HepG2 (cell line): ENCODE results near the gene HBM. TPM values are rescaled to one million over a fixed set of nuclear protein-coding genes. Genes with fewer than 3 reads are reported as not detected.

ENCODE experiments used
- ATAC-seq: fragments of 200-7000 bp; cut with Tn5 transposase; 3 replicates; pipeline ENCODE4 v1.9.1; 2020; ENCODE audit warnings: mild to moderate bottlenecking, moderate library complexity
- BruUV-seq: library from RNA; stranded (reverse); fragments of 400-500 nt; replicated peaks from 2 replicates; lab custom pipeline; 2021; lab: Mats Ljungman, UMichigan
- CTCF ChIA-PET: fragments of 300-600 bp; formaldehyde crosslinking; extraction: SDS; loops from one replicate; lab custom pipeline; 2021; ENCODE audit warnings: low total read pairs, inconsistent platforms, low intra/inter-chr PET ratio; lab: Yijun Ruan, JAX
- POLR2A ChIA-PET: fragments of 350-600 bp; sonication (Branson Sonifier 250); formaldehyde crosslinking; loops from one replicate; lab custom pipeline; 2020; ENCODE audit warnings: antibody characterized with exemption, inconsistent platforms; lab: Yijun Ruan, JAX
- DNase-seq: peaks from one replicate; pipeline ENCODE4 v3.0.0-alpha.2; 2015; ENCODE audit warnings: low spot score
- FAIRE-seq: peaks from 3 replicates; lab custom pipeline; 2011; peaks lifted over from hg19 to GRCh38; lab: Jason Lieb, UNC
- H2AFZ ChIP-seq: one replicate; pipeline ENCODE4 v1.6.1; 2011; ENCODE audit warnings: low read length, inconsistent platforms
- H3K27ac ChIP-seq: fragments of 300-600 bp; 3 replicates; pipeline ENCODE4 v1.8.0; 2011; ENCODE audit warnings: mixed run types, mild to moderate bottlenecking, mixed read lengths, low read length, inconsistent platforms; ENCODE audit not compliant: insufficient read depth; ENCODE audit errors: extremely low read length
- H3K27me3 ChIP-seq, 2 experiments: fragments of 200-600 bp in 1 of 2; 2 replicates in 1 of 2; 3 replicates in 1 of 2; pipeline versions ENCODE4 v1.6.0 to v1.8.0; 2011; ENCODE audit warnings: low read length in 2 of 2, mild to moderate bottlenecking in 2 of 2, moderate library complexity in 2 of 2, inconsistent platforms in 1 of 2; ENCODE audit not compliant: insufficient read depth in 2 of 2, control insufficient read depth in 1 of 2
- H3K36me3 ChIP-seq, 2 experiments: fragments of 200-600 bp in 1 of 2; replicated peaks in 1 of 2; 2 replicates in 1 of 2; 3 replicates in 1 of 2; pipeline versions ENCODE4 v1.5.1 to v1.8.0; 2011; ENCODE audit warnings: low read length in 2 of 2, inconsistent platforms in 1 of 2; ENCODE audit not compliant: insufficient read depth in 2 of 2, control insufficient read depth in 1 of 2
- H3K4me1 ChIP-seq: 2 replicates; pipeline ENCODE4 v1.5.1; 2012; ENCODE audit warnings: low read length, inconsistent platforms; ENCODE audit not compliant: insufficient read depth
- H3K4me2 ChIP-seq: 2 replicates; pipeline ENCODE4 v1.6.0; 2011; ENCODE audit warnings: low read depth, low read length, inconsistent platforms
- H3K4me3 ChIP-seq, 3 experiments: fragments of 200-600 bp in 1 of 3; sonication (generic), shearing (Covaris generic) in 1 of 3; replicated peaks in 1 of 3; 2 replicates each; pipeline ENCODE4 v1.5.1; 2011 to 2016; ENCODE audit warnings: low read length in 3 of 3, inconsistent platforms in 2 of 3, low read depth in 2 of 3, mild to moderate bottlenecking in 2 of 3, control low read depth in 1 of 3, mixed read lengths in 1 of 3; ENCODE audit not compliant: insufficient read depth in 1 of 3
- H3K79me2 ChIP-seq: one replicate; pipeline ENCODE4 v1.6.1; 2011; ENCODE audit warnings: low read length, inconsistent platforms; ENCODE audit not compliant: insufficient read depth
- H3K9ac ChIP-seq: 2 replicates; pipeline ENCODE4 v1.6.0; 2011; ENCODE audit warnings: mild to moderate bottlenecking, low read depth, low read length, inconsistent platforms; ENCODE audit not compliant: insufficient read depth
- H3K9me3 ChIP-seq: 2 replicates; pipeline ENCODE4 v1.5.1; 2012; ENCODE audit warnings: mild to moderate bottlenecking, low read length
- H4K20me1 ChIP-seq: 2 replicates; pipeline ENCODE4 v1.6.0; 2011; ENCODE audit warnings: inconsistent platforms, mild to moderate bottlenecking, low read length, moderate library complexity; ENCODE audit not compliant: insufficient read depth
- BCLAF1 ChIP-seq: fragments of 450-650 bp; IDR thresholded peaks from 2 replicates; pipeline ENCODE4 v1.6.1; 2017; ENCODE audit warnings: mild to moderate bottlenecking
- GABPA ChIP-seq, 2 experiments: IDR thresholded peaks; 2 replicates each; pipeline ENCODE4 v1.6.1; 2011 to 2016; ENCODE audit warnings: low read depth in 2 of 2, low read length in 1 of 2, missing biosample characterization in 1 of 2, missing genetic modification characterization in 1 of 2
- JUND ChIP-seq: sonication (generic); formaldehyde crosslinking; IDR thresholded peaks from 2 replicates; pipeline ENCODE4 v1.8.0; 2022; ENCODE audit warnings: mild to moderate bottlenecking, missing genetic modification reagents
- KLF16 ChIP-seq, 2 experiments: sonication (generic) in 1 of 2; formaldehyde crosslinking in 1 of 2; IDR thresholded peaks; 2 replicates each; pipeline versions ENCODE4 v1.6.1 to v1.8.0; 2016 to 2023; ENCODE audit warnings: missing genetic modification reagents in 2 of 2, missing compliant biosample characterization in 1 of 2
- NFE2L2 ChIP-seq: fragments of 150-350 bp; IDR thresholded peaks from 2 replicates; pipeline ENCODE4 v1.6.1; 2014; ENCODE audit warnings: low read length
- NR1H2 ChIP-seq: sonication (generic); formaldehyde crosslinking; IDR thresholded peaks from 2 replicates; pipeline ENCODE4 v1.8.1; 2022; ENCODE audit warnings: low read depth, missing genetic modification reagents, borderline replicate concordance
- RAD51 ChIP-seq: fragments of 450-650 bp; IDR thresholded peaks from 2 replicates; pipeline ENCODE4 v1.6.1; 2016; ENCODE audit warnings: borderline replicate concordance
- RBM22 ChIP-seq: fragments of 200-400 bp; formaldehyde crosslinking; optimal IDR thresholded peaks from 2 replicates; pipeline ENCODE3; 2017; ENCODE audit warnings: mild to moderate bottlenecking, low read length, moderate library complexity
- RBM39 ChIP-seq: fragments of 200-400 bp; formaldehyde crosslinking; IDR thresholded peaks from one replicate; pipeline ENCODE4 v1.6.1; 2018; ENCODE audit warnings: antibody characterized with exemption, mild to moderate bottlenecking, low read depth, low read length; ENCODE audit not compliant: poor library complexity, severe bottlenecking
- SIN3B ChIP-seq: fragments of 150-350 bp; IDR thresholded peaks from 2 replicates; pipeline ENCODE4 v1.6.1; 2014; ENCODE audit warnings: low read length
- UBTF ChIP-seq: sonication (generic); formaldehyde crosslinking; IDR thresholded peaks from 2 replicates; pipeline ENCODE4 v1.4.0; 2020; ENCODE audit warnings: mild to moderate bottlenecking, missing genetic modification reagents
- ZBTB7A ChIP-seq: sonication (generic); formaldehyde crosslinking; IDR thresholded peaks from 2 replicates; pipeline ENCODE4 v1.8.0; 2022; ENCODE audit warnings: mild to moderate bottlenecking, missing genetic modification reagents
- ZFP41 ChIP-seq: sonication (generic); formaldehyde crosslinking; IDR thresholded peaks from 2 replicates; pipeline ENCODE4 v1.4.0; 2020; ENCODE audit warnings: mild to moderate bottlenecking, missing genetic modification reagents, borderline replicate concordance
- ZNF335 ChIP-seq: sonication (generic); formaldehyde crosslinking; IDR thresholded peaks from 2 replicates; pipeline ENCODE4 v1.4.0; 2020; ENCODE audit warnings: missing genetic modification reagents
- ZNF362 ChIP-seq: sonication (generic); formaldehyde crosslinking; IDR thresholded peaks from 2 replicates; pipeline ENCODE4 v1.4.0; 2020; ENCODE audit warnings: missing genetic modification reagents, mild to moderate bottlenecking, borderline replicate concordance
- ZNF772 ChIP-seq: sonication (generic); formaldehyde crosslinking; IDR thresholded peaks from 2 replicates; pipeline ENCODE4 v1.5.0; 2020; ENCODE audit warnings: mild to moderate bottlenecking, missing genetic modification reagents
- ZNF777 ChIP-seq: sonication (generic); formaldehyde crosslinking; IDR thresholded peaks from 2 replicates; pipeline ENCODE4 v1.4.0; 2020; ENCODE audit warnings: missing genetic modification reagents
- ZNF816 ChIP-seq: sonication (generic); formaldehyde crosslinking; IDR thresholded peaks from 2 replicates; pipeline ENCODE4 v1.8.0; 2022; ENCODE audit warnings: missing genetic modification reagents, mild to moderate bottlenecking, borderline replicate concordance
- whole genome bisulfite sequencing: methylation state at CpG from one replicate; pipeline ENCODE4 v1.1.6; 2017; ENCODE audit warnings: low lambda C conversion rate; 5-methylcytosine and 5-hydroxymethylcytosine counted together
- in situ Hi-C: cut with HindIII; loops from 2 replicates; pipeline ENCODE4 v1.10.0; 2017; ENCODE audit warnings: low pct_unique_long_range_greater_than_20kb; ENCODE audit not compliant: extremely low pct_ligation_motif_present
- intact Hi-C: fragments of 100-400 bp; cut with micrococcal nuclease; formaldehyde crosslinking; loops from one replicate; pipeline ENCODE4 v1.10.0; 2022; ENCODE audit not compliant: unreplicated experiment
- polyA plus RNA-seq, 8 experiments: library from polyadenylated mRNA; depleted of rRNA in 3 of 8; stranded (reverse) in 7 of 8; unstranded in 1 of 8; fragments of >200 nt; fragmentation: Illumina TruSeq in 4 of 8; extraction: Trizol in 4 of 8; gene quantifications; 2 replicates each; pipeline versions ENCODE4 v1.2.1 to v1.2.3, GENCODE V29; 2011 to 2016; ENCODE audit warnings: low read depth in 4 of 8, missing spikeins in 1 of 8, mixed read lengths in 1 of 8; ENCODE audit not compliant: insufficient read depth in 1 of 8
- total RNA-seq, 5 experiments: library from RNA; depleted of rRNA; stranded (reverse); fragments of >200 nt; fragmentation: Illumina TruSeq; extraction: Trizol; gene quantifications; 2 replicates each; pipeline ENCODE4 v1.2.3, GENCODE V29; 2016; ENCODE audit warnings: low read depth in 1 of 5

Gene HBM
- total and polyA plus RNA-seq, 2 of the 13 experiments (the other 11 are each of a cell fraction or from before 2014, with no cell fraction given): not detected

GRCh38 chr16:200388-200787 lies 34.6 kb downstream of the HBM start:
- H4K20me1 ChIP-seq: no peaks in the 10 kb centered on the region
- H2AFZ ChIP-seq: no peak overlapping the region
- ATAC-seq (no peak), DNase-seq (no peak), FAIRE-seq (no peak)
- H3K4me2 ChIP-seq: no peak overlapping the region
- no peak for TF ChIP-seq ZNF362 (CRISPR knock-in tag)
- TF ChIP-seq NR1H2 (CRISPR knock-in tag): no peak
- TF ChIP-seq RBM39: no peak
- no peak for TF ChIP-seq RBM22
- no peak for TF ChIP-seq ZBTB7A
- TF ChIP-seq ZNF335 (CRISPR knock-in tag): no peak
- TF ChIP-seq ZNF772 (CRISPR knock-in tag): no peak
- TF ChIP-seq ZNF777: no peak
- TF ChIP-seq ZNF816 (CRISPR knock-in tag): no peak
- no peak for TF ChIP-seq KLF16 (CRISPR knock-in tag; IDR thresholded peaks at IDR 0.05)
- TF ChIP-seq JUND: no peak
- TF ChIP-seq NFE2L2: no peak
- TF ChIP-seq RAD51: no peak
- TF ChIP-seq SIN3B: no peak
- TF ChIP-seq UBTF (CRISPR knock-in tag): no peak
- no peak for TF ChIP-seq ZFP41 (CRISPR knock-in tag)
- no peak for TF ChIP-seq GABPA (IDR thresholded peaks at IDR 0.05; ENCODE audit: low read depth, low read length)
- no peak for TF ChIP-seq GABPA (CRISPR knock-in tag; IDR thresholded peaks at IDR 0.05; ENCODE audit: low read depth)
- no peak for TF ChIP-seq BCLAF1
- BruUV-seq: no TSS peak
- H3K27me3 ChIP-seq: no peaks in the 10 kb centered on the region
- ChIA-PET POLR2A (no interaction called here), CTCF (no interaction called here)
- no peak overlapping the region for H3K4me3 ChIP-seq
- H3K4me1 ChIP-seq: no peaks in the 10 kb centered on the region
- no peak overlapping the region for H3K27ac ChIP-seq
- H3K9me3 ChIP-seq: no peaks in the 10 kb centered on the region
- H3K79me2 ChIP-seq: no peaks in the 10 kb centered on the region
- intact Hi-C loops (no loop called here), in situ Hi-C loops (no loop called here)
- no peak overlapping the region for H3K9ac ChIP-seq
- 97% methylated on average over 5 of the region's 5 CpGs for WGBS
- H3K36me3 ChIP-seq: peaks cover 24 to 72% of the 10 kb centered on the region in 2 experiments
